Hepatic stellate cell (primary cell): ENCODE data around the gene UBAP1.
"Not testable (repeated sequence)": the region's sequence is repeated elsewhere in the genome, so short reads cannot be mapped to it uniquely, and the experiment has no call there.

Experiments
- DNase-seq: peaks from one replicate; pipeline ENCODE4 v3.0.0; 2011; ENCODE audit warnings: low spot score

UBAP1 gene

GRCh38 chr9:34179213-34180136, 632 bp downstream of the UBAP1 start:
- DNase-seq = peak; percentile 43

- peak; percentile 28 for DNase-seq
Observed at GRCh38 chr9:34185778-34186551, 7.1 kb downstream of the UBAP1 start.

GRCh38 chr9:34187891-34188240, 9.0 kb downstream of the UBAP1 start:
- DNase-seq = no peak

- no peak for DNase-seq
Observed at GRCh38 chr9:34190996-34191892, 12.4 kb downstream of the UBAP1 start.

- DNase-seq = no peak
Observed at GRCh38 chr9:34195143-34195542, 16.3 kb downstream of the UBAP1 start.

GRCh38 chr9:34197286-34197685, 18.4 kb downstream of the UBAP1 start:
- DNase-seq = not testable (repeated sequence)

GRCh38 chr9:34197756-34198711, 19.2 kb downstream of the UBAP1 start:
- DNase-seq = no peak

- DNase-seq = no peak
Observed at GRCh38 chr9:34200092-34200491, 21.2 kb downstream of the UBAP1 start.

GRCh38 chr9:34203275-34203991, 24.6 kb downstream of the UBAP1 start:
- no peak for DNase-seq

- no peak for DNase-seq
Observed at GRCh38 chr9:34203992-34204635, 25.3 kb downstream of the UBAP1 start.

GRCh38 chr9:34205102-34205501, 26.3 kb downstream of the UBAP1 start:
- no peak for DNase-seq

GRCh38 chr9:34206561-34206960, 27.7 kb downstream of the UBAP1 start:
- DNase-seq = no peak

- no peak for DNase-seq
Observed at GRCh38 chr9:34211395-34211794, 32.6 kb downstream of the UBAP1 start.

- DNase-seq = not testable (repeated sequence)
Observed at GRCh38 chr9:34214354-34215000, 35.6 kb downstream of the UBAP1 start.

GRCh38 chr9:34216325-34216724, 37.5 kb downstream of the UBAP1 start:
- no peak for DNase-seq

GRCh38 chr9:34217015-34217414, 38.2 kb downstream of the UBAP1 start:
- not testable (repeated sequence) for DNase-seq

GRCh38 chr9:34218446-34218845, 39.6 kb downstream of the UBAP1 start:
- DNase-seq = no peak

GRCh38 chr9:34219421-34219820, 40.6 kb downstream of the UBAP1 start:
- DNase-seq = no peak

GRCh38 chr9:34220218-34220617, 41.4 kb downstream of the UBAP1 start:
- DNase-seq = no peak
